HG03457 (cell line): ENCODE data around the gene LEF1.

Experiments used
- ATAC-seq: cut with Tn5 transposase; IDR thresholded peaks from one replicate; pipeline ENCODE4 v1.9.1; 2021; ENCODE audit warnings: moderate number of reproducible peaks; ENCODE audit not compliant: unreplicated experiment

The LEF1 gene

DNA sequence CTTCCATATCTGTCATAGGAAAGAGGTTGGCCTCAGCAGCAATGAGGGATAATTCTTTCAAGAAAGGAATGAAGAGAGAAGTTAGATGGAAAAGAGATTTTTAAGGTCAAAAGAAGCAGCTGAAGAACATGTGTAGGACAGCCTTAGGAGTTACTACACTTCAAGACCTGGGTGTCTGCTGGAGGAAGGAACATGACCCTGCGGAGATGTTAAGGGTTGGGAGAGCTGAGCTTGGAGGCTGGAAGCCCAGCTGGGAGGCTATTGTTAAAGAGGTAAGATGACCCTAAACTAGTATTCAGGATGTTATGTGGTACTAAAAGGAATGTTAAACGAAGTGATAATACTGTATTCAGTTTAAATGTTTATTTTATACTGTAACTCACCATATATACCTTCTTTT, 164.1 kb downstream of the LEF1 start:
- ATAC-seq, result no peak

DNA sequence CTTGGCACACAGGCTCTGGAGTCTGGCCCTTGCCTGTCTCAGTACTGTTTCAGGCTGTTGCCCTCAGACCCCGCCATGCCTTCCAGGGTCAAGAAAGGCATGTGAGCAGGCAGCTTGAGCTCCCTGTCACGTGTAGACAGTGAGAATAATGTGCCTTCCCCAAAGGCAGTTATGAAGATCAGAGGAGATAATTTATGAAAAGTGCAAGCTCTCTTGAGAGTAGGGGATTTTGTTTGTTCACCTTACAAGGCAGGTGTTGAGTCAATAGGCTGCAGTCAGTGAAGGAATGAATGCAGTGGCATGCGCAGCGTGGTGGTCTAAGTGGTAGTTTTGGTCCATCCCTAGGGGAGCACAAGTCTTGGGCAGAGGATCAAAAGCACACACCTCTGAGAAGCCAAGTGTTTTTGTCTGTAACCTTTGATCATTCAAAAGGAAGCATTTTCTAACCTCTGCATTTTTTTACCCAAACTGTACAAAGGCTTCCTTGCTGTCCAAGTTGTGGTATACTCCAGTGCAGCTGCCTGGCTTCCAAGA, 164.7 kb downstream of the LEF1 start:
- no peak for ATAC-seq

DNA sequence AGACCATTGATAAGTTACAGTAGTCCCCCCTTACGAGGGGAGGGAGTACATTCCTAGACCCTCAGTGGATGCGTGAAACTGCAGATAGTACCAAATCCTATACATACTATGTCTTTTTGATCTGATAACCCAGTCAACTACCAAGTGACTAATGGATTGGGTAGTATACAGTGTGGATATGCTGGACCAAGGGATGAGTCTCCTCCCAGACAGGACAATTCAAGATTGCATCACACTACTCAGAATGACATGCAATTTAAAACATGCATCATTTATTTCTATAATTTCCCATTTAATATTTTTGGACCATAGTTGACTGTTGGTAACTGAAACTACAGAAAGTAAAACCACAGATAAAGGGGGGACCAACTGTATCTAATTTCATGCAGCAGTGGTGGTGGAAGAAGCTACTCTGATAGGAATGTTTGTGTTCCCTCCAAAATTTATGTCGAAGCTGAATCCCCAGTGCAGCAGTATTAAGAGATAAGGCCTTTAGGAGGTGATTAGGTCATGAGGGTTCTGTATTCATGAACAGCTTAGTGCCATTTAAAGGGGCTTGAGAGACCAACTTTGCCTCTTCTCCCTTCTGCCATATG, 167.1 kb downstream of the LEF1 start:
- no peak for ATAC-seq

DNA sequence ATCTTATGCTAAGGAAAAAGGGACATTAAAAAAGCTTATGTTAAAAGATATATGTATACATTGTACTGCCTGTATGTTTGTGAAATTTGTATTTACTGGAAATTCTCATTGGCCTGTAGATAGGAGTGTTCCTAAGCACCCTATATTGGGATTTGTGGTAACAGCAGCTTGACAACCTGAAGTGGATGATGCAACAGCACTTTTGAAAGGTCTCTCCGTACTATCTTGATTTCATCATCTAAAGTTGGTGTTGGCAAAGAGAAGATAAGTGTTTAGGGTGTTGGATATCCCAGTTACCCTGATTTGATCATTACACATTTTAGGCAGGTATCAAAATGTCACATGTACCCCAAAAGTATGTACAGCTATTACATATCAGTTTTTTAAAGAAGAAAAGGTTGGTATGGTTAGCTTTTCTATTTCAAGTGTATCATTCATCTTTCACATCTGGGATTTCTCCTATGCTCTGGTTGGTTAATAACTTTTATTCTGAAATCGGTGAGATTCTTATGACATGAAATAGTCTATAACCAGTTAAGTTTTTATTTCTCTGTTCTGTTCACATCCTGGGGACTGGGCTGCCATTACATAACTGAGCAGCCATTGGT, 168.7 kb downstream of the LEF1 start:
- no peak for ATAC-seq

DNA sequence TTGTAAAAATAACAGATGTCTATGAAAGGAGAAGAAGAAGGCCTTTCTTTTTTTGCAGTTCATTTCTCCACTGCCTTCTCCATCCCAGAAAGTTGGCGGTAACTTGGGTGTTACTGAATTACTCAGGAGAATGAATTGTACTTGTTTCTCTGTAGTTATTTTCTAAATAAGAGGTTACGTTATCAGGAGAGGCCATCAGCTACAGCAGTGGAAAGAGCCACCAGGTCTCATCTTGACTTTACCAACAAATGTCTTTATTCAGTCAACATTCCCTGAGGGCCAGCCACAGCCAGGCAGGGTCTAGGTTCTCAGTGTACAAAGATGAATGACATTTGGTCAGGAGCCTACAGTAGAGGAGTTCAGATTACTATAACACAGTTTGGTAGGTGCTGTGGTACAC, 170.9 kb downstream of the LEF1 start:
- ATAC-seq, result no peak
